BJ (cell line): Measurements from ENCODE around the gene ITPKB. TPM values are rescaled to one million over a fixed set of nuclear protein-coding genes. Genes with fewer than 3 reads are reported as not detected.
A peak's percentile ranks its signal among the peaks of the same experiment; 100 is the strongest.

Experiments used
- CTCF ChIA-PET: fragments of 350-600 bp; formaldehyde crosslinking; extraction: SDS; loops from one replicate; lab custom pipeline; 2021; ENCODE audit warnings: antibody characterized with exemption, inconsistent platforms; lab: Yijun Ruan, JAX
- POLR2A ChIA-PET: fragments of 300-600 bp; sonication (Branson Sonifier 250); formaldehyde crosslinking; extraction: SDS; loops from one replicate; lab custom pipeline; 2021; ENCODE audit warnings: antibody characterized with exemption; lab: Charles Lee
- DNase-seq: peaks from one replicate; pipeline ENCODE4 v3.0.0-alpha.2; 2011; ENCODE audit warnings: low read depth
- H3K27me3 ChIP-seq: 2 replicates; pipeline ENCODE4 v1.6.0; 2011; ENCODE audit warnings: low read length; ENCODE audit not compliant: control insufficient read depth, insufficient read depth
- H3K36me3 ChIP-seq: 2 replicates; pipeline ENCODE4 v1.5.1; 2011; ENCODE audit warnings: low read length; ENCODE audit not compliant: control insufficient read depth, insufficient read depth
- H3K4me3 ChIP-seq: 2 replicates; pipeline ENCODE4 v1.5.1; 2011; ENCODE audit warnings: low read depth, mild to moderate bottlenecking, control low read depth, low read length
- polyA plus RNA-seq: library from polyadenylated mRNA; depleted of rRNA; stranded (reverse); fragments of >200 nt; gene quantifications from 2 replicates; pipeline ENCODE4 v1.2.3, GENCODE V29; 2011
- TF ChIP-seq, protein P1 (sequence below): IDR thresholded peaks from 2 replicates; pipeline ENCODE4 v1.5.1; 2011; ENCODE audit warnings: low read depth, mild to moderate bottlenecking, control low read depth, inconsistent platforms, low read length, moderate library complexity; ENCODE audit not compliant: insufficient read depth

Gene ITPKB
- polyA plus RNA-seq, 1 experiment: 1.4 TPM

DNA sequence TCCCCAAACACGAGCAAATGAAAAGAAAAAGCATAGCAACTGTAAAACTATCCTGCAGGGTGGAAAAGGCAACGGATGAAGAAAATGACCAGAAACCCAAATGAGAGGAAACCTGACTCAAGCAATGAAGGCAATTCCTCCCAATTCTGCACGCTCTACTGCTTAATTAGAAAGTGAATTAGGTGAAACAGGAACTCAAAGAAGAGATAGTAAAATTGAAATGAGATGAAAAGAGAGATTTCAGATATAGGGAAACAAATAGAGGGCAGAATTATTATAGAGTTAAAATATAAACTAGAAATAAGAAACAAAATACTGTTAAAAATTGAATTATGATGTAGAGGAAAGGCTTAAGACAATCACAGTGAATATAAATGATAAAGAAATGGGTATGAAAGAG lies 27.5 kb upstream of the ITPKB start:
- TF ChIP-seq, protein P1, sequence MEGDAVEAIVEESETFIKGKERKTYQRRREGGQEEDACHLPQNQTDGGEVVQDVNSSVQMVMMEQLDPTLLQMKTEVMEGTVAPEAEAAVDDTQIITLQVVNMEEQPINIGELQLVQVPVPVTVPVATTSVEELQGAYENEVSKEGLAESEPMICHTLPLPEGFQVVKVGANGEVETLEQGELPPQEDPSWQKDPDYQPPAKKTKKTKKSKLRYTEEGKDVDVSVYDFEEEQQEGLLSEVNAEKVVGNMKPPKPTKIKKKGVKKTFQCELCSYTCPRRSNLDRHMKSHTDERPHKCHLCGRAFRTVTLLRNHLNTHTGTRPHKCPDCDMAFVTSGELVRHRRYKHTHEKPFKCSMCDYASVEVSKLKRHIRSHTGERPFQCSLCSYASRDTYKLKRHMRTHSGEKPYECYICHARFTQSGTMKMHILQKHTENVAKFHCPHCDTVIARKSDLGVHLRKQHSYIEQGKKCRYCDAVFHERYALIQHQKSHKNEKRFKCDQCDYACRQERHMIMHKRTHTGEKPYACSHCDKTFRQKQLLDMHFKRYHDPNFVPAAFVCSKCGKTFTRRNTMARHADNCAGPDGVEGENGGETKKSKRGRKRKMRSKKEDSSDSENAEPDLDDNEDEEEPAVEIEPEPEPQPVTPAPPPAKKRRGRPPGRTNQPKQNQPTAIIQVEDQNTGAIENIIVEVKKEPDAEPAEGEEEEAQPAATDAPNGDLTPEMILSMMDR: no peak
- no peak overlapping the region for H3K4me3 ChIP-seq
- no peak for DNase-seq
- peaks cover 2% of the 10 kb centered on the region; the same call in 1 of the 2 replicates for H3K27me3 ChIP-seq
- POLR2A ChIA-PET: no interaction called here
- CTCF ChIA-PET: no interaction called here
- H3K36me3 ChIP-seq: no peaks in the 10 kb centered on the region

DNA sequence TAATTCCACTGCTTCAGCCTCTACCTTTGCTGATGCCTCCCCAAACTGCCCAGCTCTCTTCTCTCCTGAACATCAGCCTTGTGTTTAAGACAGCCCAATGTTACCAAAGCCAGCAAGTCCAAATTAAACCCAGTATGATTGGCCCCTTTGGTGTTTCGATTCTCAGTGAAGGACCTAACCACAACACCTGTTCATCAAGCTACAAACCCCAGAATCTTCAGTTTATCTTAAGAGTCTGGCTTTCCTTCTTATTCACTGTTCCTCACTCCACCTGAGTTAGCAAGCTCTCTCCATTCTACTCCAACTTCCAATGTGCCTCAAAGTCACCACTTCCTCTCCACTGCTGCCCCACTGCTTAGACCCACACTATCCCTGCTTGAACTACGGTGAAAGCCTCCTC lies 25.5 kb upstream of the ITPKB start:
- no peak overlapping the region for H3K4me3 ChIP-seq
- DNase-seq: no peak
- POLR2A ChIA-PET: no interaction called here
- H3K27me3 ChIP-seq: no peaks in the 10 kb centered on the region
- CTCF ChIA-PET: interaction anchor here (0.6 kb wide), 1 partner anchor 138 kb away, joined by 4 read pairs; no protein-coding TSS in a partner anchor
- TF ChIP-seq, protein P1: no peak
- H3K36me3 ChIP-seq: no peaks in the 10 kb centered on the region

DNA sequence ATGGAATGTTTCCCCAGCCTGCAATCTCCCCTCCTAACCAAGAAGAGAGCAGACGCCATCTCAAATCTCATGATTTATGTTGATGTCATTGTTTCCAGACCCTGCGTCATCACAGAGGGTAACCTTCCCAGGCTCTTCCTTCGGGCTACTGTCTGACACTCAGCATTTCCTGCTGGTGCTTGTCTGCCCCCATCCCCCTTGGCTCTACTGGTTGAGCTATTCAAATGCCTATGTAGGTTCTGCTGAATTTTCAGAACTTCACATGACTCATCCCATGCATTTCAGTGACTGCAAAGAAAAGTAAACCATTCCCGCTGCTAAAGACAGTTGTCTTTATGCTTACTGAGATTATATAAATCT lies 24.8 kb upstream of the ITPKB start:
- Histone ChIP-seq H3K4me3 (no peak overlapping the region), H3K36me3 (no peaks in the 10 kb centered on the region), H3K27me3 (no peaks in the 10 kb centered on the region)
- ChIA-PET POLR2A (interaction anchor here (0.6 kb wide), 1 partner anchor 20 kb away, joined by 17 read pairs; no protein-coding TSS in a partner anchor), CTCF (no interaction called here)
- TF ChIP-seq, protein P1: no peak
- DNase-seq: peak; percentile 45

DNA sequence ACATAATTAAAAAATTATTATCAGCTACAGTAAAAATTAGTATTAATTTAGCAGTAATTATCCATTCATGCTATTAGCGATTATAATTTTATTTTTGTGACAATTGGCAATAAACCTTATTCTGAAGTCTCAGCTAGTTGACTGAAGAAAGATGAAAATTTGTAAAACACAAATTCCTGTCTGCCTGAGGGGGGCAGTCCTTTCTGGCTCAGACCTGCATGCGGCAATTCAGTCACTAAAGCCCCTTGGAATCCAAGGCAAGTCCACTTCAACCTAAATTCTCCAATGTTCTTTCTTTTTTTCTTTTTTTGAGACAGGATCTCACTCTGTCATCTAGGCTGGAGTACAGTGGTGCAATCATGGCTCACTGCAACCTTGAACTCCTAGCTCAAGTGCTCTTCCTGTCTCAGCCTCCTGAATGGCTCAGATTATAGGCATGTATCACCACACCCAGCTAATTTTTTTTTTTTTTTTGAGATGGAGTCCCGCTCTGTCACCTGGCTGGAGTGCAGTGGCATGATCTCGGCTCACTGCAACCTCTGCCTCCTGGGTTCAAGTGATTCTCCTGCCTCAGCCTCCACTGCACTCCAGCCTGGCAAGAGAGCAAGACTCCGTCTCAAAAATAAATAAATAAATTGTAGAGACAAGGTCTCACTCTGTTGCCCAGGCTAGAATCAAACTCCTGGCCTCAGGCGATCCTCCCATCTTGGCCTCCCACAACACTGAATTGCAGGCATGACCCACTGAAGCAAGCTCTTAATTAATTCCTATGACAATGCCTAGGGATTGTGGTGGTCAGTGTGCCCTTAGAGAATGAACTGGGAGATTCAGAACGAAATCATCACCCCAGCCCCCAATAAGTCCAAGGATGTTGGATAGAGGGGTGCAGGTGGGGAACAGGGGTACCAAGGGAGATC lies 24.2 kb upstream of the ITPKB start:
- TF ChIP-seq, protein P1: no peak
- no peak overlapping the region for H3K4me3 ChIP-seq
- DNase-seq: no peak
- H3K27me3 ChIP-seq: no peaks in the 10 kb centered on the region
- CTCF ChIA-PET: no interaction called here
- H3K36me3 ChIP-seq: no peaks in the 10 kb centered on the region
- POLR2A ChIA-PET: interaction anchor here (0.6 kb wide), 1 partner anchor 19 kb away, joined by 17 read pairs; no protein-coding TSS in a partner anchor

DNA sequence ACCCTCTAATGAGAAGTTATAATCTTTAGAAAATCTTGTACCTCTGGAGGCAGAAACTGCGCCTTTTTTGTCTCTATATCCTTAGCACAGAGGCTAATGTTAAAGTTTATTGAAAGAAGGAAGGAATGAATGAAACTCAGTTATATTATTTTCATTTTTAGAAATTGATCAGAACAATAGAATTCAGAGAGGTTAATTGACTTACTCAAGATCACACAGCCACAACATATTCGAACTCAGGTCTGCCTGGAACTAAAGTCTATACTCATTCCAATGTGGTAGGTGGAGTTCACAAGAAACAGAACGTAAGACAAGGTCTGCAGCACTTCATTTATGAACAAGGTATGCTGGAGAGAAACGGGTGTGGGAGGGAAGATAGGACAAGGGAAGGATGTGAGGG lies 23.0 kb upstream of the ITPKB start:
- no peaks in the 10 kb centered on the region for H3K36me3 ChIP-seq
- no peak for DNase-seq
- TF ChIP-seq, protein P1: no peak
- H3K27me3 ChIP-seq: no peaks in the 10 kb centered on the region
- ChIA-PET CTCF (interaction anchor here (0.8 kb wide), 1 partner anchor 21 kb away, joined by 3 read pairs; no protein-coding TSS in a partner anchor), POLR2A (no interaction called here)
- H3K4me3 ChIP-seq: no peak overlapping the region
